H1 (cell line): Measurements from ENCODE around the gene DLEC1. TPM values are rescaled to one million over a fixed set of nuclear protein-coding genes. Genes with fewer than 3 reads are reported as not detected.
"Not testable (repeated sequence)": the region's sequence is repeated elsewhere in the genome, so short reads cannot be mapped to it uniquely, and the experiment has no call there.

ENCODE experiments used
- CTCF ChIA-PET: fragments of 300-600 bp; sonication (Branson Sonifier 250); formaldehyde crosslinking; loops from one replicate; lab custom pipeline; 2021; ENCODE audit not compliant: partially characterized antibody; lab: Charles Lee
- POLR2A ChIA-PET: fragments of 300-600 bp; sonication (Branson Sonifier 250); formaldehyde crosslinking; loops from one replicate; lab custom pipeline; 2021; ENCODE audit warnings: inconsistent platforms; ENCODE audit not compliant: partially characterized antibody; lab: Charles Lee
- DNase-seq, 2 experiments: peaks; one replicate each; pipeline versions ENCODE4 v3.0.0 to v3.0.0-alpha.2; 2010 to 2022; ENCODE audit warnings: low spot score in 2 of 2, low read depth in 1 of 2, mixed read lengths in 1 of 2
- FAIRE-seq: peaks from 2 replicates; lab custom pipeline; 2011; peaks lifted over from hg19 to GRCh38; lab: Jason Lieb, UNC
- H2AFZ ChIP-seq: 2 replicates; pipeline ENCODE4 v1.8.1; 2012; ENCODE audit warnings: low read length, inconsistent platforms
- H2AK5ac ChIP-seq: 2 replicates; pipeline ENCODE4 v1.6.1; 2013; ENCODE audit warnings: low read depth, low read length
- H2BK120ac ChIP-seq: replicated peaks from 2 replicates; pipeline ENCODE3; 2013; ENCODE audit warnings: low read depth, low read length, inconsistent platforms
- H2BK12ac ChIP-seq: 2 replicates; pipeline ENCODE4 v1.6.1; 2013; ENCODE audit warnings: low read depth, low read length
- H2BK15ac ChIP-seq: 2 replicates; pipeline ENCODE4 v1.6.1; 2013; ENCODE audit warnings: low read length
- H2BK20ac ChIP-seq: 2 replicates; pipeline ENCODE4 v1.6.1; 2013; ENCODE audit warnings: low read length
- H2BK5ac ChIP-seq: 2 replicates; pipeline ENCODE4 v1.6.1; 2013; ENCODE audit warnings: low read depth, low read length
- H3K14ac ChIP-seq: 2 replicates; pipeline ENCODE4 v1.6.1; 2013; ENCODE audit warnings: inconsistent platforms; ENCODE audit not compliant: insufficient read length
- H3K18ac ChIP-seq: 2 replicates; pipeline ENCODE4 v1.6.1; 2013; ENCODE audit warnings: low read length; ENCODE audit errors: extremely low read depth
- H3K23ac ChIP-seq: 2 replicates; pipeline ENCODE4 v1.6.1; 2013; ENCODE audit warnings: inconsistent platforms; ENCODE audit not compliant: insufficient read length
- H3K23me2 ChIP-seq: 2 replicates; pipeline ENCODE4 v1.6.1; 2013; ENCODE audit warnings: low read depth, low read length
- H3K27ac ChIP-seq: 2 replicates; pipeline ENCODE4 v1.6.1; 2011; ENCODE audit warnings: low read depth, low read length, inconsistent platforms
- H3K27me3 ChIP-seq, 4 experiments: replicated peaks in 1 of 4; 1 replicate in 1 of 4; 2 replicates in 3 of 4; pipeline versions ENCODE4 v1.6.1 to v1.8.1; 2011 to 2013; ENCODE audit warnings: low read length in 3 of 4, mild to moderate bottlenecking in 3 of 4, inconsistent platforms in 2 of 4, mixed read lengths in 2 of 4, moderate library complexity in 1 of 4; ENCODE audit not compliant: control insufficient read depth in 3 of 4, insufficient read depth in 3 of 4; ENCODE audit errors: extremely low read depth in 1 of 4
- H3K36me3 ChIP-seq, 4 experiments: 2 replicates each; pipeline versions ENCODE4 v1.6.1 to v1.8.1; 2011 to 2013; ENCODE audit warnings: mild to moderate bottlenecking in 4 of 4, low read length in 3 of 4, moderate library complexity in 2 of 4, control low read depth in 1 of 4, inconsistent platforms in 1 of 4; ENCODE audit not compliant: insufficient read depth in 4 of 4, control insufficient read depth in 2 of 4
- H3K4ac ChIP-seq: replicated peaks from 2 replicates; pipeline ENCODE3; 2013; ENCODE audit warnings: low read length, low read depth, mixed read lengths, inconsistent platforms; ENCODE audit not compliant: insufficient read length
- H3K4me1 ChIP-seq, 4 experiments: replicated peaks in 1 of 4; 1 replicate in 1 of 4; 2 replicates in 3 of 4; pipeline versions ENCODE4 v1.6.1 to v1.8.1; 2011 to 2013; ENCODE audit warnings: low read length in 3 of 4, inconsistent platforms in 2 of 4, mixed read lengths in 1 of 4; ENCODE audit not compliant: insufficient read depth in 4 of 4, control insufficient read depth in 3 of 4
- H3K4me2 ChIP-seq, 2 experiments: 2 replicates each; pipeline versions ENCODE4 v1.6.1 to v1.8.1; 2011 to 2013; ENCODE audit warnings: low read depth in 2 of 2, low read length in 2 of 2, control low read depth in 1 of 2, inconsistent platforms in 1 of 2, mild to moderate bottlenecking in 1 of 2; ENCODE audit not compliant: insufficient read depth in 1 of 2
- H3K4me3 ChIP-seq, 4 experiments: fragments of 200-600, 300-600 bp in 1 of 4; sonication (generic), shearing (Covaris generic), sonication (Bioruptor Twin) in 1 of 4; 2 replicates each; pipeline versions ENCODE4 v1.5.1 to v1.8.1; 2011 to 2016; ENCODE audit warnings: low read length in 4 of 4, low read depth in 3 of 4, control low read depth in 2 of 4, inconsistent platforms in 2 of 4, mild to moderate bottlenecking in 2 of 4, mixed read lengths in 1 of 4, moderate library complexity in 1 of 4; ENCODE audit not compliant: insufficient read depth in 2 of 4; ENCODE audit errors: extremely low read depth in 1 of 4
- H3K56ac ChIP-seq: replicated peaks from 2 replicates; pipeline ENCODE3; 2013; ENCODE audit warnings: low read depth, mild to moderate bottlenecking, mixed read lengths, low read length, inconsistent platforms; ENCODE audit not compliant: insufficient read length
- H3K79me1 ChIP-seq: 2 replicates; pipeline ENCODE4 v1.6.1; 2013; ENCODE audit warnings: low read depth, low read length, control low read depth
- H3K79me2 ChIP-seq, 2 experiments: 2 replicates each; pipeline versions ENCODE4 v1.6.1 to v1.8.1; 2012 to 2013; ENCODE audit warnings: low read length in 2 of 2, mild to moderate bottlenecking in 2 of 2, inconsistent platforms in 1 of 2; ENCODE audit not compliant: insufficient read depth in 2 of 2, control insufficient read depth in 1 of 2
- H3K9ac ChIP-seq, 4 experiments: replicated peaks in 1 of 4; 1 replicate in 1 of 4; 2 replicates in 3 of 4; pipeline versions ENCODE4 v1.6.1 to v1.8.1; 2011 to 2013; ENCODE audit warnings: low read depth in 3 of 4, low read length in 3 of 4, control low read depth in 2 of 4, mild to moderate bottlenecking in 2 of 4, moderate library complexity in 2 of 4, inconsistent platforms in 1 of 4; ENCODE audit errors: extremely low read depth in 1 of 4
- H3K9me3 ChIP-seq, 2 experiments: 2 replicates each; pipeline versions ENCODE4 v1.6.1 to v1.8.1; 2012 to 2013; ENCODE audit warnings: mild to moderate bottlenecking in 2 of 2, moderate library complexity in 2 of 2, control low read depth in 1 of 2, inconsistent platforms in 1 of 2, low read depth in 1 of 2, low read length in 1 of 2, mixed read lengths in 1 of 2; ENCODE audit not compliant: insufficient read depth in 2 of 2
- H4K20me1 ChIP-seq, 2 experiments: replicated peaks in 1 of 2; 2 replicates each; pipeline versions ENCODE3 to v1.8.1; 2011 to 2013; ENCODE audit warnings: inconsistent platforms in 2 of 2, low read length in 2 of 2, mild to moderate bottlenecking in 1 of 2; ENCODE audit not compliant: insufficient read depth in 2 of 2, control insufficient read depth in 1 of 2
- H4K5ac ChIP-seq: 2 replicates; pipeline ENCODE4 v1.6.1; 2013; ENCODE audit warnings: low read length, low read depth, mixed read lengths, inconsistent platforms; ENCODE audit not compliant: insufficient read length
- H4K8ac ChIP-seq: 2 replicates; pipeline ENCODE4 v1.8.0; 2013; ENCODE audit warnings: mild to moderate bottlenecking, moderate library complexity, low read length, inconsistent platforms; ENCODE audit not compliant: insufficient read depth; ENCODE audit errors: extremely low read depth
- H4K91ac ChIP-seq: replicated peaks from 2 replicates; pipeline ENCODE3; 2013; ENCODE audit warnings: low read length, mixed read lengths, inconsistent platforms; ENCODE audit not compliant: insufficient read length
- WGBS, 2 experiments: shearing (Covaris generic) in 1 of 2; methylation state at CpG; one replicate each; pipeline versions ENCODE4 v1.1.6 to v1.1.7; 2013 to 2015; ENCODE audit warnings: low lambda C conversion rate in 2 of 2, mixed read lengths in 2 of 2, inconsistent platforms in 1 of 2, low coverage in 1 of 2, missing lambda C conversion rate in 1 of 2; ENCODE audit not compliant: insufficient replicate concordance in 2 of 2, insufficient coverage in 1 of 2, insufficient read length in 1 of 2; ENCODE audit errors: extremely low coverage in 1 of 2, missing lambda C conversion rate in 1 of 2; 5-methylcytosine and 5-hydroxymethylcytosine counted together
- polyA plus RNA-seq, 7 experiments: library from polyadenylated mRNA; depleted of rRNA in 3 of 7; stranded (reverse) in 5 of 7; unstranded in 2 of 7; fragments of >200 nt in 5 of 7; fragments of 200-250 nt in 2 of 7; gene quantifications; 1 replicate in 5 of 7; 2 replicates in 1 of 7; 4 replicates in 1 of 7; pipeline versions ENCODE4 v1.2.1 to v1.2.3, GENCODE V29; 2011 to 2013; ENCODE audit warnings: missing spikeins in 2 of 7, mixed read lengths in 2 of 7
- total RNA-seq: library from RNA; stranded (reverse); fragmentation: NEBNext Ultra II Directional; extraction: Animal tissue kit (Norgen Biotek cat#: 25700); gene quantifications from 2 replicates; pipeline ENCODE4 v1.2.1, GENCODE V29; 2021

Gene DLEC1
- total and polyA plus RNA-seq, 2 of the 8 experiments (the other 6 are each of a cell fraction or from before 2014, with no cell fraction given), result 0.26 to 0.76 TPM

DNA sequence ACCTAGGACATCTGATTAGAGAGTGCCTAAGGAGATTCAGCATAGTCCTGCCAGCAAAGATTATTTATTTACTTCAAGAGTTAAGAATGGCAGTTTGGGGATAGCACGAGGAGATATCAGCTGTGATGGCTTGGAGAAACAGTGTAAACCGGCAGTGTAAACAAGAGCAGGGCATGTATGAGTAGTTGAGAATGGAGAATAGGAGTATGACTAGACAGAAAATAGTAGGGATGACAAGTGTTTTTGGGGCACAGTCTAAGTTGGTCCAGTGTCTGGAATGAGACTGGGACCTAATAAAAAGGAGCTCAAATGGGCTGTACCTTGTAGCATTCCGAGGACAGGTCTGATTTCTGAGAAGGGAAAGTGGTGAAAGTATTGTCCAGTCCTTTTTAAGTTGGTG lies 38.1 kb downstream of the DLEC1 start:
- POLR2A ChIA-PET, H3K56ac ChIP-seq, H2BK5ac ChIP-seq, FAIRE-seq, H3K4me3 ChIP-seq, H4K20me1 ChIP-seq, H3K27me3 ChIP-seq, H2BK15ac ChIP-seq, H2BK120ac ChIP-seq, H3K4ac ChIP-seq, DNase-seq, H2BK20ac ChIP-seq, H3K9ac ChIP-seq, H4K8ac ChIP-seq, H3K23ac ChIP-seq, H3K79me1 ChIP-seq, H4K5ac ChIP-seq, H2AFZ ChIP-seq, H2BK12ac ChIP-seq, H3K4me1 ChIP-seq, H3K4me2 ChIP-seq, H3K27ac ChIP-seq, H3K36me3 ChIP-seq, H3K14ac ChIP-seq, H3K79me2 ChIP-seq, H3K9me3 ChIP-seq, CTCF ChIA-PET, H4K91ac ChIP-seq, H3K18ac ChIP-seq, H2AK5ac ChIP-seq, H3K23me2 ChIP-seq: not testable (repeated sequence)
- WGBS, 2 experiments, result 72% methylated on average over 3 of the region's 3 CpGs; no CpG with 5 or more reads in 1 of the 2 experiments

DNA sequence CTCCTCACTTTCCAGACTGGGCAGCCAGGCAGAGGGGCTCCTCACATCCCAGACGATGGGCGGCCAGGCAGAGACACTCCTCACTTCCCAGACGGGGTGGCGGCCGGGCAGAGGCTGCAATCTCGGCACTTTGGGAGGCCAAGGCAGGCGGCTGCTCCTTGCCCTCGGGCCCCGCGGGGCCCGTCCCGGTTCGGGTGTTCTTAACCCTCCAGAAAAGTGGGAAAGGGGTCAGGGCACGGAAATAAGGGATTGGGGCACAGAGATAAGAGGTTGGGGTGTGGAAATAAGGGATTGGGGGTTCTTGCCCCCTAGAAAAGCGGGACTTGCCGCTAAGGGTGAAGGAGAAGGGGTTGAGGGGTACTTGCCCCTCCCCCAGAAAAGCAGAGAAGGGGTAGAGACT lies 43.3 kb downstream of the DLEC1 start:
- CTCF ChIA-PET, H3K23ac ChIP-seq, H2BK5ac ChIP-seq, POLR2A ChIA-PET, H3K9me3 ChIP-seq, H3K4me1 ChIP-seq, H2BK20ac ChIP-seq, H2AFZ ChIP-seq, H3K23me2 ChIP-seq, H3K27ac ChIP-seq, H4K20me1 ChIP-seq, DNase-seq, H2BK12ac ChIP-seq, H3K18ac ChIP-seq, FAIRE-seq, H3K27me3 ChIP-seq, H4K91ac ChIP-seq, H3K14ac ChIP-seq, H3K4me3 ChIP-seq, H2AK5ac ChIP-seq, H3K36me3 ChIP-seq, H3K79me2 ChIP-seq, H3K9ac ChIP-seq, H4K5ac ChIP-seq, H2BK15ac ChIP-seq, H2BK120ac ChIP-seq, H3K79me1 ChIP-seq, H3K4ac ChIP-seq, H4K8ac ChIP-seq, H3K4me2 ChIP-seq, H3K56ac ChIP-seq: not testable (repeated sequence)
- whole genome bisulfite sequencing, 2 experiments, result 84% methylated on average over 9 of the region's 16 CpGs; no CpG with 5 or more reads in 1 of the 2 experiments
